ENCODE results near the gene SYNPO.

DNA sequence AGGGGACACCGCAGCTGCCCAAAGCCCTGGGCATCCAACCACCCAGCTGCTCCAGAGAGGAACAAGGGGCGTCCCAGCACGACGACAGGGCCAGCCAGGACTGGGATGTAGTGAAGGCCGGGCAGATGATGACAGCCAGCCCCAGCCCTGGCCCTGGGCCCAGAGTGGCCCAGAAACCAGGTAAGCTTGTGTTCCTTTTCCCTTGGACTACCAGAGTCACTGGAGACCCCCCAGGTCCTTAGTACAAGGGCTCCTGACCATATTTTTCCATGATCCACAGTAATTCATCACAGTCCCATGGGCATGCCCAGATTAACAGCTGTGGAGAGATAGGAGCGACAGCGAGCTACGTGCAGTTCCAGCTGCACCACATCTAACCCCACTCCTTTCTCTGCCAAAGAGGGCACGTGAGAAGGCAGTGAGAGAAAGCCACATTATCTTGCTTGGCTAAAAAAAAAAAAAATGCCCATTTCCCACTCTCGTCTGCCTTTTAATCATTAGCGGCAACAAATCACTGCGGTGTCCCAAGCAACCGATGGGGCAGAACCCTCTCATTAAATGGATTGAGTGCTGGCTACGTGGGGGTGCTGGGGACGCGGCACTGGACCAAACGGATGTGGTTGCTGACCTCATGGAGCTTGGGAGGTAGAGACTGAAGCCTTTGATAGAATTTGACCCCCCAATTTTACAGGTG is 21.7 kb upstream of the SYNPO start:
- no peak for TF ChIP-seq CTCF (IDR thresholded peaks at IDR 0.05; ENCODE audit: low read depth, low read length, poor library complexity, severe bottlenecking)
- TF ChIP-seq EZH2phosphoT487 (IDR thresholded peaks at IDR 0.05; ENCODE audit: borderline replicate concordance, low read length), result no peak

All from DOHH2 (cell line).